ENCODE measurements around the gene AP1S1.

Gene AP1S1

DNA sequence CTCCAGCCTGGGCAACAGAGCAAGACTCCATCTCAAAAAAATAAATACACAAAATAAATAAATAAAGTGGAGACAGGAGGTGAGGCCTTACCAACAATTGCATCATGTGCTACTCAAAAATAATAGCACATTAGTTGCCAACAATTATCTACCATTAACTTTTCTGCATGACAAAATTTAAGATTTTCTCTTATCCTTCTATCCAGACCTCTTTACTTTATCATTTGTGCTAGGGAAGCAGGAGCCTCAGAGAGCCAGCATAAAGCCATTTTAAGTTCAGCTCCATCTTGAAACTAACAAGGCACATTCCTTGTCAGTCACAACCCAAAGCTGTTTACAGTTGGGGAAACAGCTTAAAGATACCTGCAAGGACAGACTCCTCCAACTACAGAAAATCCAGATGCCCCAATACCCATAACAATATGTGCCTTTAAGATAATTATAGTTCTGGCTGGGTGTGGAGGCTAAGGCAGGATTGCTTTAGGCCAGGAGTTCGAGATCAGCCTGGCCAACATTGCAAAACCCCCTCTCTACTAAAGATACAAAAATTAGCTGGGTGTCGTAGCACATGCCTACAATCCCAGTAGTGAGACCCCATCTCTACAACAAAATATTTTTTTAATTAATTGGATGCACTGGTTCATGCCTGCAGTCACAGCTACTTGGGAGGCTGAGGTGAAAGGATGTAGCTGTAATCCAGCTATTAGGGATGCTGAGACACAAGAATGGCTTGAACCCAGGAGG, 2.2 kb upstream of the AP1S1 start:
- no peak for DNase-seq (ENCODE audit: low read depth)
- TF ChIP-seq, protein P1, sequence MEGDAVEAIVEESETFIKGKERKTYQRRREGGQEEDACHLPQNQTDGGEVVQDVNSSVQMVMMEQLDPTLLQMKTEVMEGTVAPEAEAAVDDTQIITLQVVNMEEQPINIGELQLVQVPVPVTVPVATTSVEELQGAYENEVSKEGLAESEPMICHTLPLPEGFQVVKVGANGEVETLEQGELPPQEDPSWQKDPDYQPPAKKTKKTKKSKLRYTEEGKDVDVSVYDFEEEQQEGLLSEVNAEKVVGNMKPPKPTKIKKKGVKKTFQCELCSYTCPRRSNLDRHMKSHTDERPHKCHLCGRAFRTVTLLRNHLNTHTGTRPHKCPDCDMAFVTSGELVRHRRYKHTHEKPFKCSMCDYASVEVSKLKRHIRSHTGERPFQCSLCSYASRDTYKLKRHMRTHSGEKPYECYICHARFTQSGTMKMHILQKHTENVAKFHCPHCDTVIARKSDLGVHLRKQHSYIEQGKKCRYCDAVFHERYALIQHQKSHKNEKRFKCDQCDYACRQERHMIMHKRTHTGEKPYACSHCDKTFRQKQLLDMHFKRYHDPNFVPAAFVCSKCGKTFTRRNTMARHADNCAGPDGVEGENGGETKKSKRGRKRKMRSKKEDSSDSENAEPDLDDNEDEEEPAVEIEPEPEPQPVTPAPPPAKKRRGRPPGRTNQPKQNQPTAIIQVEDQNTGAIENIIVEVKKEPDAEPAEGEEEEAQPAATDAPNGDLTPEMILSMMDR (IDR thresholded peaks at IDR 0.05; ENCODE audit: low read depth, low read length, missing control alignments) = no peak
- no peak overlapping the region for H3K4me3 ChIP-seq (ENCODE audit: low read depth, low read length)

DNA sequence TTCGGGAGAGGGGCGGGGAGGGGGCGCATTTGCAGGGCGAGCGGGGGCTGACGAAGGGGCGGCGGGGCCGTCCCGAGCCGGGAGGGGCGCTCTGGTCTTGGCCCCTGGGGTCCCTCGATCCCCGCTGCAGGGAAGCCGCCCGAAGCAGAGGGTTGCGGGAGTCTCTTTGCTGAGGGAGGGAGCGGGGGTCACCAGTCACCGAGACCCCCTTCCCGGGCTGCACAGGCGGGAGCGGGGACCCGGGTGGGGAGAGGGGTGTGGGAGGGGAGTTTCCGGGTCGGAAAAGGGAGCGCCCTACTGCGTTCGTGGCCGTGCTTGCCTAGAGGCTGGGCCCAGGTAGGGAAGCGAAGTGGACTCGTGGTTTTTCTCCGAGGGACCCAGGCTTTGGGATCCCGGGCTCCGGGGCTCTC, 422 bp downstream of the AP1S1 start:
- DNase-seq (ENCODE audit: low read depth) = no peak
- H3K4me3 ChIP-seq (ENCODE audit: low read depth, low read length) = peak overlapping the region; percentile 78
- TF ChIP-seq, protein P1 (IDR thresholded peaks at IDR 0.05; ENCODE audit: low read depth, low read length, missing control alignments) = peak; percentile 4

DNA sequence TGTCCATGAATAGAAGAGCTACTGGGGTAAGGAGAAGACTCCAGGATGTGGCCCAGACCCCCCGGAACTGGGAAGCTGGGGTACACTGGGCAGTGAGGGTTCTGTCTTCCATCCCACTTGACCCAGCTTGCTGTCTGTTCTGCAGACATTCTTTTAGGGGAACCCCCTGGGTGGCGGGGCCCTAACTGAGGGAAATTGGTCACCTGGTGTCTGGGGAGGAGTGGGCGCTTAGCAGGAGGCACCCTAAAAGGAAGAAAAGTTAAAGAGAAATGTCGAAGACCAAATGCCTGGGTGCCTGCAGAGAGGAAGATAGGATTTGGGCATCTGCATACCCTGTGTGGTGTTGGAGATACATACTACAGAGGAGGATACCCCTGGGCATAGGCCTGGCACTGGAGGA, 1.0 kb downstream of the AP1S1 start:
- H3K4me3 ChIP-seq (ENCODE audit: low read depth, low read length) = peak overlapping the region; percentile 78
- TF ChIP-seq, protein P1 (IDR thresholded peaks at IDR 0.05; ENCODE audit: low read depth, low read length, missing control alignments) = no peak
- DNase-seq (ENCODE audit: low read depth) = no peak

DNA sequence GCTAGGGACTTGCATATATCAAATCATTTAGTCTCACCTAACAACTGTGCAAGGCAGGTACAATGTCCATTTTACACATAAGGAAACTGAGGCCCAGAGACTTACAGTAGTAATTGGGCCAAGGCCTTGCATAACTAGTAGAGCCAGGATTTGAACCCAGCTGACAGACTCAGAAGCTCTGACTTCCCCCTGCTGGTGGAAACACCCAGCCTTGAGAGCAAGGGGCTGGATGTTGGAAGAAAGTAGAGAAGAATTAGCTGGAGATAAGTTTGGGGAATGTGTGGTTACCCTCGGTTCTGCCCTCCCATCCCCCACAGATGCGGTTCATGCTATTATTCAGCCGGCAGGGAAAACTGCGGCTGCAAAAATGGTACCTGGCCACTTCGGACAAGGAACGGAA, 2.0 kb downstream of the AP1S1 start:
- TF ChIP-seq, protein P1 (IDR thresholded peaks at IDR 0.05; ENCODE audit: low read depth, low read length, missing control alignments) = no peak
- H3K4me3 ChIP-seq (ENCODE audit: low read depth, low read length) = no peak overlapping the region
- no peak for DNase-seq (ENCODE audit: low read depth)

DNA sequence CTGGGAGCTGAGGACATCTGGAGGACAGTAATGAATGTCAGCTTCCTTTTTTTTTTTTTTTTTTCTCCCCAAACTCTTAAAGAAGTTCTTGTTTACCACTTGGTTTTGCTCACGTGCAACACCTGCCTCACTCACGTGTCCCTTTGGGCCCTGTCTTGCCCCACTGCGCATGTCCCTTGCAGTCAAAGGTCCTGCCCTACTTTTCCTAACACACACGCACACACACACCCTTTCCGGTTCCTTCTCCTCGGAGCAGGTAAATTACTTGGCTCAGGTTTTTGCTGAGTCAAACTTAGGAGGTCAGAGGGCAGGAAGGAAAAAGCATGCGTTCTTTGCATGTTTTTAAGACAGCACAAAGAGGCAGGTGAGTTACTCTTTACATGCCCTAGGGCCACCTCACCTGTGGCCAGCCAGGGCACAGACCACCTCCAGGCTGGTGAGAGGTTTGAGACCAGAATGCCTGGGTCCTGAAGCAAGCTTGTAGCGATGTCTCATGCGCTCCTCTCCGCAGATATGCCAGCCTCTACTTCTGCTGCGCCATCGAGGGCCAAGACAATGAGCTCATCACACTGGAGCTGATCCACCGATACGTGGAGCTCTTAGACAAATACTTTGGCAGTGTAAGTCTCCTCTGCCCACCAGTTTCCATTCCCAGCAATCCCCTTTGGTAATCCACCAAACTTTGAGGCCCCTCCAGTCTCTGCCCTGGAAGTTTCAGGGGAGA, 2.8 kb downstream of the AP1S1 start:
- TF ChIP-seq, protein P1 (IDR thresholded peaks at IDR 0.05; ENCODE audit: low read depth, low read length, missing control alignments) = no peak
- H3K4me3 ChIP-seq (ENCODE audit: low read depth, low read length) = no peak overlapping the region
- DNase-seq (ENCODE audit: low read depth) = no peak

DNA sequence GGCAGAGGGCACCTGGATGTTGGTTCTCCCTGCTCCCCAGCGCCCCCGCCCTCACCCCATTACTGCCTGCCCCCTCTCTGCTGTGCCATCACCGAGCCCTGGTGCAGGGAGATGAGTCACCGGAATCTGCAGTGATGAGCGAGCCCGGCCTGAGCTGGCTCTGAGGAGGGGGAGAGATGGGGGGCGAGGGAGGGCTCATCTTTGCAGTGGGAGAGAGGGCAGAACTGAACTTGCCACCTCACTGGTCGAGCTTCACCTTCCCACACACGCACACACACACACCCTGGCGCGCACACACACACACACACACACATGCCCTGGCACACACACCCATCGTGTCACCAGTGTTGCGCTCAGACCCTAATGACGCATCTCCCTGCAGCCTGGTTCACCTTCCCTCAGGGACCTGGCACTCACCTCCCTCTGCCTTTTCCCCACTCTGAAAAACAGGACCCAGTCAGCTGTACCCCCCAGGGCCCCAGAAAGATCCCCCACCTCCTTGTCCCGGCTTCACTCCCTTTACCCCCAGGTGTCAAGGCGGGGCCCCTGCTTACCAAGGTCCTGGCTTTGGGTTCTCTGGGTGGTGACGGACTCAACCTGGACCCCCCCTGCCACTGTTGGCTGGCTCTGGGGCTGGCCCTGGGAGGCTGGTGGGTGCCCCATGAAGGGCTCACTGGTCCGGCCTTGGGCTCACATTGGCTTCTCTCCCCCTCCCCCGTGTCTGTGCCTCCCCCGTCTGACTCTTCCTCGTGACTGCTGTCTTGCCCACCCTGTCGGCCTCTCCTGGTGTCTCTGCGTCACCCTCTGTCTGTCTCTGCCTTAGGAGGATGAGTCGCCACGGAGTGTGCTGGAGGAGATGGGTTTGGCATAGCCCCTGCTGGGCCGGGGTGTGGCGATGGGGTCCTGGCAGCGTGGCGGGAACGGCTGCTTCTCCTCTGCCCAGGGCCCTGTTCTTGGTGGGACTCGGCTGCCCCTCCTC, 5.7 kb downstream of the AP1S1 start:
- DNase-seq (ENCODE audit: low read depth) = no peak
- TF ChIP-seq, protein P1 (IDR thresholded peaks at IDR 0.05; ENCODE audit: low read depth, low read length, missing control alignments) = no peak
- no peak overlapping the region for H3K4me3 ChIP-seq (ENCODE audit: low read depth, low read length)
